Measurements from ENCODE around the gene ENPP7.

ENPP7 gene

GRCh38 chr17:79785017-79785899 lies 54.5 kb downstream of the ENPP7 start:
- TF ChIP-seq EZH2phosphoT487 (conservative IDR thresholded peaks at IDR 0.05; ENCODE audit: low read length) = no peak
- no peak for TF ChIP-seq CTCF (IDR thresholded peaks at IDR 0.05; ENCODE audit: insufficient read depth, low read length, poor library complexity, severe bottlenecking)

GRCh38 chr17:79785900-79786810 lies 55.4 kb downstream of the ENPP7 start:
- TF ChIP-seq EZH2phosphoT487 (conservative IDR thresholded peaks at IDR 0.05; ENCODE audit: low read length) (no peak), CTCF (IDR thresholded peaks at IDR 0.05; ENCODE audit: insufficient read depth, low read length, poor library complexity, severe bottlenecking) (no peak)
- H3K27me3 ChIP-seq (ENCODE audit: low read length) = no peaks in the 10 kb centered on the region
- no peaks in the 10 kb centered on the region for H4K20me1 ChIP-seq (ENCODE audit: low read depth, low read length)
- H3K9me3 ChIP-seq (ENCODE audit: insufficient read depth, low read length) = no peaks in the 10 kb centered on the region
- H3K79me2 ChIP-seq (ENCODE audit: insufficient read depth, low read length) = no peaks in the 10 kb centered on the region
- no peak overlapping the region for H3K4me3 ChIP-seq (ENCODE audit: insufficient read depth, low read length, poor library complexity, severe bottlenecking)
- no peak overlapping the region for H2AFZ ChIP-seq (ENCODE audit: low read depth, low read length, severe bottlenecking)
- no peaks in the 10 kb centered on the region for H3K9me2 ChIP-seq (replicated peaks; ENCODE audit: insufficient read depth, low read length)
- 0 out of 2 replicates have a peak, but pooled peaks cover 2% of the 10 kb centered on the region for H3F3A ChIP-seq (ENCODE audit: insufficient read depth)
- H3K36me3 ChIP-seq (ENCODE audit: low read length) = no peaks in the 10 kb centered on the region
- no peak overlapping the region for H3K27ac ChIP-seq (ENCODE audit: low read depth, low read length)
- H3K9ac ChIP-seq (ENCODE audit: low read length) = no peak overlapping the region
- no peak overlapping the region for H3K4me2 ChIP-seq (ENCODE audit: low read depth, low read length, poor library complexity, severe bottlenecking)

More at GRCh38 chr17:79785017-79785899, 54.5 kb downstream of the ENPP7 start:
- no peaks in the 10 kb centered on the region for H3K36me3 ChIP-seq (ENCODE audit: low read length)
- no peaks in the 10 kb centered on the region for H3K9me3 ChIP-seq (ENCODE audit: insufficient read depth, low read length)
- H3K9me2 ChIP-seq (replicated peaks; ENCODE audit: insufficient read depth, low read length) = no peaks in the 10 kb centered on the region
- no peak overlapping the region for H3K4me2 ChIP-seq (ENCODE audit: low read depth, low read length, poor library complexity, severe bottlenecking)
- 0 out of 2 replicates have a peak, but pooled peaks cover 2% of the 10 kb centered on the region for H3F3A ChIP-seq (ENCODE audit: insufficient read depth)
- no peak overlapping the region for H3K4me3 ChIP-seq (ENCODE audit: insufficient read depth, low read length, poor library complexity, severe bottlenecking)
- no peaks in the 10 kb centered on the region for H3K79me2 ChIP-seq (ENCODE audit: insufficient read depth, low read length)
- no peaks in the 10 kb centered on the region for H3K27me3 ChIP-seq (ENCODE audit: low read length)
- no peak overlapping the region for H3K27ac ChIP-seq (ENCODE audit: low read depth, low read length)
- H3K9ac ChIP-seq (ENCODE audit: low read length) = no peak overlapping the region
- H4K20me1 ChIP-seq (ENCODE audit: low read depth, low read length) = no peaks in the 10 kb centered on the region
- H2AFZ ChIP-seq (ENCODE audit: low read depth, low read length, severe bottlenecking) = no peak overlapping the region

GRCh38 chr17:79786930-79787643 lies 56.3 kb downstream of the ENPP7 start:
- no peak overlapping the region for H3K27ac ChIP-seq (ENCODE audit: low read depth, low read length)
- H3K9ac ChIP-seq (ENCODE audit: low read length) = no peak overlapping the region
- no peak overlapping the region for H2AFZ ChIP-seq (ENCODE audit: low read depth, low read length, severe bottlenecking)
- TF ChIP-seq CTCF (IDR thresholded peaks at IDR 0.05; ENCODE audit: insufficient read depth, low read length, poor library complexity, severe bottlenecking) = no peak
- no peak for TF ChIP-seq EZH2phosphoT487 (conservative IDR thresholded peaks at IDR 0.05; ENCODE audit: low read length)
- H3K4me3 ChIP-seq (ENCODE audit: insufficient read depth, low read length, poor library complexity, severe bottlenecking) = no peak overlapping the region
- H3K4me2 ChIP-seq (ENCODE audit: low read depth, low read length, poor library complexity, severe bottlenecking) = no peak overlapping the region
- H3K79me2 ChIP-seq (ENCODE audit: insufficient read depth, low read length) = no peaks in the 10 kb centered on the region
- H3F3A ChIP-seq (ENCODE audit: insufficient read depth) = 0 out of 2 replicates have a peak, but pooled peaks cover 2% of the 10 kb centered on the region
- no peaks in the 10 kb centered on the region for H3K9me2 ChIP-seq (replicated peaks; ENCODE audit: insufficient read depth, low read length)
- no peaks in the 10 kb centered on the region for H4K20me1 ChIP-seq (ENCODE audit: low read depth, low read length)
- H3K36me3 ChIP-seq (ENCODE audit: low read length) = no peaks in the 10 kb centered on the region
- no peaks in the 10 kb centered on the region for H3K9me3 ChIP-seq (ENCODE audit: insufficient read depth, low read length)
- no peaks in the 10 kb centered on the region for H3K27me3 ChIP-seq (ENCODE audit: low read length)
